GM13977 (cell line): ENCODE data around the gene KRT35.

ENCODE experiments used
- DNase-seq: peaks from one replicate; pipeline ENCODE4 v3.0.0; 2012; ENCODE audit warnings: low spot score
- in situ Hi-C: fragments of 300-500 bp; cut with MboI; formaldehyde crosslinking; loops from one replicate; pipeline ENCODE4 v1.12.0; 2022; ENCODE audit warnings: low sequenced_read_pairs, low pct_unique_long_range_greater_than_20kb, mixed read lengths, inconsistent platforms; ENCODE audit not compliant: unreplicated experiment
- TF ChIP-seq, protein P1 (sequence below): IDR thresholded peaks from 2 replicates; pipeline ENCODE4 v1.5.1; 2012; ENCODE audit warnings: mild to moderate bottlenecking, control low read depth; ENCODE audit not compliant: insufficient read depth; ENCODE audit errors: extremely low read depth, missing control alignments

The KRT35 gene

DNA sequence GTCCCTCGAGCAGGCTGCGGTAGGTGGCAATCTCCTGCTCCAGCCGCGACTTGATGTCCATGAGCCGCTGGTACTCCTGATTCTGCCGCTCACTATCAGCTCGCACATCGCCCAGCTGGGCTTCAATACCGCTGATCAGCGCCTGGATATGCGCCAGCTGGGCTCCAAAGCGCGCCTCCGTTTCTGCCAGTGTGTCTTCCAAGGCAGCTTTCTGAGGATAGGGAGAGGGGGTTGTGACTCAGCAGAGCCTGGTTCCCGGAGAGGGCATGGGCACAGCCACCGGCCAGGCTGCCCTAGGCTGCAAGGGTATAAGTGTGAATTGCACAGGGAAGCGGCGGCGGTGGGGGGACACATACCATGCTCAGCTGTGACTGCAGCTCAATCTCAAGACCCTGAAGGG, 42.8 kb upstream of the KRT35 start:
- TF ChIP-seq, protein P1, sequence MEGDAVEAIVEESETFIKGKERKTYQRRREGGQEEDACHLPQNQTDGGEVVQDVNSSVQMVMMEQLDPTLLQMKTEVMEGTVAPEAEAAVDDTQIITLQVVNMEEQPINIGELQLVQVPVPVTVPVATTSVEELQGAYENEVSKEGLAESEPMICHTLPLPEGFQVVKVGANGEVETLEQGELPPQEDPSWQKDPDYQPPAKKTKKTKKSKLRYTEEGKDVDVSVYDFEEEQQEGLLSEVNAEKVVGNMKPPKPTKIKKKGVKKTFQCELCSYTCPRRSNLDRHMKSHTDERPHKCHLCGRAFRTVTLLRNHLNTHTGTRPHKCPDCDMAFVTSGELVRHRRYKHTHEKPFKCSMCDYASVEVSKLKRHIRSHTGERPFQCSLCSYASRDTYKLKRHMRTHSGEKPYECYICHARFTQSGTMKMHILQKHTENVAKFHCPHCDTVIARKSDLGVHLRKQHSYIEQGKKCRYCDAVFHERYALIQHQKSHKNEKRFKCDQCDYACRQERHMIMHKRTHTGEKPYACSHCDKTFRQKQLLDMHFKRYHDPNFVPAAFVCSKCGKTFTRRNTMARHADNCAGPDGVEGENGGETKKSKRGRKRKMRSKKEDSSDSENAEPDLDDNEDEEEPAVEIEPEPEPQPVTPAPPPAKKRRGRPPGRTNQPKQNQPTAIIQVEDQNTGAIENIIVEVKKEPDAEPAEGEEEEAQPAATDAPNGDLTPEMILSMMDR: no peak
- no peak for DNase-seq
- in situ Hi-C loops: no loop called here

DNA sequence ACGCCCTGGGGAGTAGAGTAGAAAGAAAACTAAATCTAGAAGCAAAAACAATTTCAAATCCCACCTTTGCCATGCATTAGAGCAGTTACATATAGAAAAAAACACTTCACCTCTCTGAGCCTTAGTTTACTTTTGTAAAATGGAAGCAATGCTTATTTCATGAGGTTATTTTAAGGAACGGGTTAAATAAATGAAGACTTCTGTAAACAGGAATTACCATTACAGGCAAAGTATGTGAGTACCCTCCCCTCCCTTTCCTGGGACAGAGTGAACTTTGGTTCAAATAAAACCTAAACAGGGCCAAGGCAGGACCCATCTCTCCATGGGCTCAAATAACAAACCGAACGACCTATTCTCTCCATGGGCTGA, 42.3 kb upstream of the KRT35 start:
- in situ Hi-C loops: no loop called here
- TF ChIP-seq, protein P1: no peak
- DNase-seq: no peak

DNA sequence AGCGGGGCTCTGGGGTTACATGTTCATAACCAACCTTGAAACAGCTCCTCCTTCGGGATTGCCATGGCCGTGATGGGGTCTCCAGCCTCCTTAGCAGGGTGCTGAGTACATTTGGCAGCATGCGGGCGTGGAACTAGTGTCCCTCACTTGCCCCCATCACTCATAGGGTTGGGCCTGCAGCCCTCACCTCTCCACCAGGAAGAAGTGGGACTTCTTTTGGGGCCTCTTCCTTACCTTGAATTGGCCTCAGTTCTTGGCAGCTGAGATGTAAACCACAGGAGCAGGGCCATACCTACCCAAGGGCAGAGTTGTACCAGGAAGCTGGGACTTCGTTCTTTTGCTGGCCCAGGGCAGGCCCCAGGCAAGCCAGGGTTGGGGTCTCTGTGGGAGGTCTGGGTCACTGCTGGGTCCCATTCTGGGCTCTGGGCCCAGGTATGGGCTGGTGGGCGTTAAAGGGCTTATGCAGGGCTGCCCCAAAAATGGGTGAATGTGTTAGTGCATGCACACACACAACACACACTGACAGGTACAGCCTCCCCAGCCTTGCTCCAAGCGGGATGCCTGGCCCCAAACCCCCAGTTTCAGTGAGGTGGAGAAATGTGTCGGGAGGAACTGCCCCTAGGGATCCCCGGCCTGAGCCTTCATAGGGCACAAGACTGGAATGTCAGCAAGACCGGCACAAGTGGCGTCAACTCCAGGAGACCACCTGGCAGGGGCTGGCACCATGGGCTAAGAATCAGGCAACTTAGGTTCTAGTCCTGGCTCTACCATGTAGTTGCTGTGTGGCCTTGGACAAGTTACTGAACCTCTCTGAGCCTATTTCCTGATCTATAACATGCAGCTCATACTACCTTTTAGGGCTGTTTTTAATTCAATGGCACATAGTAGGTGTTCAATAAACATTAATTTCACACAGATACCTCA, 41.6 kb upstream of the KRT35 start:
- TF ChIP-seq, protein P1: no peak
- no peak for DNase-seq
- in situ Hi-C loops: no loop called here

DNA sequence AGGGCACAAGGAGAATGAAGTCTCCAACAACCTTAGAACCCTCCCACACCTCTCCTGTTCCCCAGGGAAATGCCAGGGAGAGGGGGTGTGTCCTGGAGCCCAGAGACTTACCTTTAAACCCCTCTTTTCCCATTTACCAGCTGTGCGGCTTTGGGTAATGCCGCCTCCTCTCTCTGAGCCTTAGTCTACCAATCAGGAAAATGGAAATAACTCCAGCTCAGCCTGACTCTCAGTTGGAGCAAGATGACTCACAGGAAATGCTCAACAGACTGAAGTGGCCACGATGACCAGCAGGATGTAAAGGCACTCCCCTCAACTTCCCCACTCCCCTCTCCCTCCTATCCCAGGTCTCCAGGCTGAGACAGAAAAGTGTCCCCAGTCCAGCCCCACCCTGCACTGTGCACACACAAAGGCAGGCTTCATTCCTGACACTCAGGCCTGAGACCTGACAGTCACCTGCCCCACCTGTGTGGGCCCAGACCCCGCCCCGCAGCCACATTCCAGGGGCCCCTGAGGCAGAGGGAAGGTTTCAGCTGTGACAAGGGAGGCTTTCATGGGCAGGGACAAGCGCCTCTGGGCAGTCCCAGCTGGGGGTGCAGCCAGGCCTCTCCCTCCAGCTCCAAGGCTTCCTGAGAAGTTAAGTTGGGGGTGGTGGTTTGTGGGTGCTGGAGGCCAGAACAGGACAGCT, 40.8 kb upstream of the KRT35 start:
- TF ChIP-seq, protein P1: no peak
- in situ Hi-C loops: no loop called here
- no peak for DNase-seq

DNA sequence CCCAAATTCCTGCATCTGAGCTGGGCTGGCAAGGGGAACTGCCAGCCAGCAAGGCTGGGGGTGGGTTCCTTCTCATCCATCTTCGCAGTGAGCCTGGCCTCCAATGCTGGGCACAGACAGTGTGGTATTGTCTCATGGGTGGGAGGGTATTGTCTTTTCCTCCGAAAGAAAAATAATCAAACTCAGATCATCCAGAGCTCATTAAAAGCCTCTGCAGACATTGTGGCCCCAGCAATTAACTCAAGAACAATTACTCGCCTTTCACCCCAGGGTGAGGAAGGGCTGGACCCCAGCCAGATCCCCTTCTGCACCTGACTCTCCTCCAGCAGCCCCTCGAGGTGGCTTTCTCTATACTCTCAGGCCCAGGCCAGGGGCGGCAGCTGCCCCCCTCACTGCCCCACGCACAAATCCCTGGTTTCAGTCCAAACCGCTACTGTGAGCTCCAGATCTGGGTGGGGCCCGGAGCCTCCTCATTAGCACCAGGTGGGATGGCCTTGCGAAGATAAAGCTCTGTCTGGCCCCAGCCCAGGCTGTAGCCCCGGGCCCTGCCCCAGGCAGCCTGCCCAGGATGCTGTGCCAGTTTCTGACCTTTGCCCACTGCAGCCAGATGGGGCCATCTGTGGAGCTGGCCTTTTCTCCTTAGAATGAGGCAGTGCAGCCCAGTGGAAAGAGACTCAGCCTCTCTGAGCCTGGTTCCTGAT, 40.0 kb upstream of the KRT35 start:
- in situ Hi-C loops: no loop called here
- DNase-seq: no peak
- TF ChIP-seq, protein P1: no peak

DNA sequence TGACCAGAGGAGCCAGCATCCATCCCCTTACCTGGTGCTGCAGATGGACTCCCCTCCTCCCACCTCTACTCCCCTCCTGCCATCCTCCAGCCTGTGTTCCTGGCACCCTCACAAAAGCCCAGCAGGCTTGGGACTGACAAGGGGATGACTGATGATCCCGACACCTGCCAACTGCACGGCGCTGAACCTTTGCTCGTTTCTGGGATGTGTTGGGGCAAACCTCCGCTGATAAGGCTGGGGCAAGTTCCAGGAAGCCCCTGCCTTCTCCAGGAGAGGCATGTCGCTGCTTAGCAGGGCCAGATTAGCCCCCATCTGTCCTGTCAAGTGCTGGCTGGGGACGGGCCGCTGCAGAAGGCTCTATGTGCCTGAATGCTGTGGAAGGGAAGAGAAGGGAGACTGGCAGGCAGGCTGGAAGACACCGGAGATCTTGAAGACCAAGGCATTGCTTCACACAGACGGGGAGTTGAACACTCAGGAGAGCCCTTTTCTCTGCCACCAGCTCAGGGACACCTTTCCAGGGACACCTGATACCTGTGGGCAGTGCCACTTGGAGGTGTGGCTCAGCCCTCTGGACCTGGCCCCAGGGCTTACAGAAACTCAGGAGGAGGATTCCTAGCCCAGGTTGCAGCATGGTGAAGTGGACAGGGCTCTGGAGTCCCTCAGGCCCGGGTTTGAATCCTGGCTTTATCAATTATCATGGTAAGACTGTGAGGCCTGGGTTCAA, 38.7 kb upstream of the KRT35 start:
- TF ChIP-seq, protein P1: no peak
- DNase-seq: no peak
- in situ Hi-C loops: no loop called here
